Measurements from ENCODE around the gene PLA2R1.

Gene PLA2R1

GRCh38 chr2:160035125-160035524 is 27.3 kb downstream of the PLA2R1 start:
- DNase-seq (ENCODE audit: low read depth) = no peak
- H3K4me3 ChIP-seq (ENCODE audit: low read depth, low read length) = no peak overlapping the region
- TF ChIP-seq, protein P1, sequence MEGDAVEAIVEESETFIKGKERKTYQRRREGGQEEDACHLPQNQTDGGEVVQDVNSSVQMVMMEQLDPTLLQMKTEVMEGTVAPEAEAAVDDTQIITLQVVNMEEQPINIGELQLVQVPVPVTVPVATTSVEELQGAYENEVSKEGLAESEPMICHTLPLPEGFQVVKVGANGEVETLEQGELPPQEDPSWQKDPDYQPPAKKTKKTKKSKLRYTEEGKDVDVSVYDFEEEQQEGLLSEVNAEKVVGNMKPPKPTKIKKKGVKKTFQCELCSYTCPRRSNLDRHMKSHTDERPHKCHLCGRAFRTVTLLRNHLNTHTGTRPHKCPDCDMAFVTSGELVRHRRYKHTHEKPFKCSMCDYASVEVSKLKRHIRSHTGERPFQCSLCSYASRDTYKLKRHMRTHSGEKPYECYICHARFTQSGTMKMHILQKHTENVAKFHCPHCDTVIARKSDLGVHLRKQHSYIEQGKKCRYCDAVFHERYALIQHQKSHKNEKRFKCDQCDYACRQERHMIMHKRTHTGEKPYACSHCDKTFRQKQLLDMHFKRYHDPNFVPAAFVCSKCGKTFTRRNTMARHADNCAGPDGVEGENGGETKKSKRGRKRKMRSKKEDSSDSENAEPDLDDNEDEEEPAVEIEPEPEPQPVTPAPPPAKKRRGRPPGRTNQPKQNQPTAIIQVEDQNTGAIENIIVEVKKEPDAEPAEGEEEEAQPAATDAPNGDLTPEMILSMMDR (conservative IDR thresholded peaks at IDR 0.05; ENCODE audit: low read depth, low read length) = no peak

- TF ChIP-seq, protein P1 (conservative IDR thresholded peaks at IDR 0.05; ENCODE audit: low read depth, low read length) = no peak
- no peak overlapping the region for H3K4me3 ChIP-seq (ENCODE audit: low read depth, low read length)
- DNase-seq (ENCODE audit: low read depth) = no peak
These were observed 28.0 kb downstream of the PLA2R1 start for GRCh38 chr2:160034396-160034795.

DNA sequence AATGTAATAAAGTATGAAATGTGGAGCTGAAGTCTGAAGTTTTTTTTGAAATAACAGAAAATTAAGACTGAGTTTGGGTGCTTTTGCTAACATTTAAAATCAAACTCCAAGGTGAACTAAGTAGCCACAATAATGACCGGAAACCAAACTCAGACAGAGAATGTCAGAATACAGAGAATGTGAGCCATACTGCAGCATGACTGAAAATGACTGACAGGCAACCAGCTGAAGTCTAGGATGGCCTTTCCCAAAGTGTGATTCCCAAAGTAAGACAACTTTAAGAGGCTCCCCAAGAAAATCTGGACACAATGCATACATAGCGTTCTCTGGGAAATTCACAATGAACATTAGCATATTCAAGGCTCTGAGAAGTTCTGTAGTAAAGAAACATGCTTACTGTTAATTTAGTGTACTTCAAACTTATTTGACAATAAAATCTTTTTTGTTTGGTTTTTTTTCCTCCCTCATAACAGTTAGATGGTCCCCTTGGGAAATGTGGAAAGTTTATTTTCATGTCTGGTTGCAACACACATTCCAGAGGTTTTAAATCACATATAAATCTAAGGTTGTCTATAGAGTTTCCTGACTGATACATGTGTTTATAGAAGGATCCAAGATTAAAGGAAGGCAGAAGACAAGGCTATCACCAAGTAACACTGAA is 28.6 kb downstream of the PLA2R1 start:
- TF ChIP-seq, protein P1 (conservative IDR thresholded peaks at IDR 0.05; ENCODE audit: low read depth, low read length) = no peak
- peak; percentile 84 for DNase-seq (ENCODE audit: low read depth)

GRCh38 chr2:160029270-160029628 is 33.2 kb downstream of the PLA2R1 start:
- DNase-seq (ENCODE audit: low read depth) = no peak
- TF ChIP-seq, protein P1 (conservative IDR thresholded peaks at IDR 0.05; ENCODE audit: low read depth, low read length) = no peak
- H3K4me3 ChIP-seq (ENCODE audit: low read depth, low read length) = no peak overlapping the region

More for the DNA sequence above, 28.6 kb downstream of the PLA2R1 start:
- H3K4me3 ChIP-seq (ENCODE audit: low read depth, low read length) = no peak overlapping the region

GRCh38 chr2:160028431-160029269 is 33.8 kb downstream of the PLA2R1 start:
- no peak overlapping the region for H3K4me3 ChIP-seq (ENCODE audit: low read depth, low read length)
- DNase-seq (ENCODE audit: low read depth) = peak; percentile 67
- TF ChIP-seq, protein P1 (conservative IDR thresholded peaks at IDR 0.05; ENCODE audit: low read depth, low read length) = no peak

- DNase-seq (ENCODE audit: low read depth) = no peak
- TF ChIP-seq, protein P1 (conservative IDR thresholded peaks at IDR 0.05; ENCODE audit: low read depth, low read length) = peak; percentile 37
- H3K4me3 ChIP-seq (ENCODE audit: low read depth, low read length) = no peak overlapping the region
These were observed 40.3 kb downstream of the PLA2R1 start for GRCh38 chr2:160022162-160022561.
